GM21423 (cell line): ENCODE results near the gene ANGPTL1.

Experiments
- ATAC-seq: cut with Tn5 transposase; IDR thresholded peaks from one replicate; pipeline ENCODE4 v1.9.1; 2021; ENCODE audit warnings: mild to moderate bottlenecking, moderate library complexity; ENCODE audit not compliant: unreplicated experiment

ANGPTL1 gene, protein sequence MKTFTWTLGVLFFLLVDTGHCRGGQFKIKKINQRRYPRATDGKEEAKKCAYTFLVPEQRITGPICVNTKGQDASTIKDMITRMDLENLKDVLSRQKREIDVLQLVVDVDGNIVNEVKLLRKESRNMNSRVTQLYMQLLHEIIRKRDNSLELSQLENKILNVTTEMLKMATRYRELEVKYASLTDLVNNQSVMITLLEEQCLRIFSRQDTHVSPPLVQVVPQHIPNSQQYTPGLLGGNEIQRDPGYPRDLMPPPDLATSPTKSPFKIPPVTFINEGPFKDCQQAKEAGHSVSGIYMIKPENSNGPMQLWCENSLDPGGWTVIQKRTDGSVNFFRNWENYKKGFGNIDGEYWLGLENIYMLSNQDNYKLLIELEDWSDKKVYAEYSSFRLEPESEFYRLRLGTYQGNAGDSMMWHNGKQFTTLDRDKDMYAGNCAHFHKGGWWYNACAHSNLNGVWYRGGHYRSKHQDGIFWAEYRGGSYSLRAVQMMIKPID

DNA sequence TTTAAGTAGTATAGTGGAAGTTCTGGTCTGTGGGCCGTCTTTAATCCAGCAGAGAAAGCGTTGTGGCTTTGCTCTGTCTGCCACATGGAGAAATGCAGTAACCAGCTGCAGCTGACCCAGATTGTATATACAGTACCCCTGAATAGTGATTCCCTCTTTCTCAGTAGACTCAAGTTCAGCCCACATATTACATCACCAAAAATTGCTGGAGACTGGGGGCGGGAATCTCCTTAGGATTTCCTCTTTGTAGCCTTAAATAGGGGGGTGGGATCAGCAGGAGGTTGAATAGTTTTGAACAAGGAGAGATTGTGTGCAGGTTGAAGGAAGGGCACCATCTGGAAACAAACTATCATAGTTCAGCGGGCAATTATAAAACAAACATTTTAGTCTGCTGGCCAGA is at the start of gene ANGPTL1:
Gene ANGPTL1 (minus strand): TSS at position 134 of the 400 bp plus-strand sequence. CDS start 5,301 bp downstream, outside the sequence.
- ATAC-seq: no peak

DNA sequence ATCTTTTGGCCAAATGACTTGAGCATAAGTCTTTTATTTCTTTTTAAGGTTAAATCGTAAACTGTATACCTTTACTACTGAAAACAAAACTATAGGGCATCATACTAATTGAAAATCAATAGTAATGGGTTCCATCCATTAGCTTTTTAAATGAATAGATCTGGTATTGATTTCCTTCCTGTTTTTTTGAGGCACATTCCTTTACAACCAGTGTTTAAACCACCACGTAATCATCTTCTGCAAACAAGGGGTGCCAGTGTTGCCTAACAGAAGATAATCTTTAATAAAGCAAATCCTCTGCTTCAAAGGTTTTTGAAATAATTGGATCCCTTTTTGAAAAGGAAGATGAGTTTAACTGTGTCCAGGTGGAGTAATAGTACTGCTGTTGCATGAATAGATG is 48.7 kb upstream of the ANGPTL1 start:
- ATAC-seq: no peak

DNA sequence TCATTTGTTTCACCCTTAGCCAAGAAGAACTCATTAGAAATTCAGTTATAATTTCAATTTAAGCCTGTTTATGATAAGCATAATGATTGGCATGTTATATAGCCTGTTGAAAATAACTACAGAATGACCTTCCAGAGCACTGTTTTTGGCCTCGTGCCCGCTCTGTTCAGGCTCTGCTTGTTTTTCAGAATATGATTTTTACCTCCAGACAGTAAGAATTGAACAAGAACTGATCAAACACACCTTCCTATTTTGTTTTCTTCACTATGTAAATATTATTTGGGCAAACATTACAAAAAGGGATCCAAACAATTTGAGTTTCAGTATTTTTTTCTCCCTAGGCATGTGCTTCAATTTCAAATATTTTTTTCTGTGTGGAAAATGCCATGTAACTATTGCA is 48.1 kb upstream of the ANGPTL1 start:
- ATAC-seq: no peak

DNA sequence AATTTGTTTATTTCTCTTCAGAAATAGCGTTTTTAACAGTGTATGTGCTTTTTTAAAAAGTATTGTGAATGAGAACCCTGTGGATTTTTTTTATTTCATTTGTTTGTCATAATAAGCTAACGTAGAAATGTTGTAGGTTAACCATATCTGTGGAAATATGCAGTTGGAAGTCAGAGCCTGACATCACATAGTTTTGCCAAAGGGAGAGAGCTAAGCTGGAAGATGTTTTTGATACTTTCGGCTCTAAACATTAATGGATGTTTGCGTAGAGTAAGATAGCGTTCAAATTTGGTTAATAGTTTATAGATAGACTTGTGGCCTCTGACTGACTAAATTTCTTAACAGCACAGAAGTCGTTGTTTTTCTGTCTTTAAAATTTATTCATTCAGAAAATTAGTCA is 47.4 kb upstream of the ANGPTL1 start:
- ATAC-seq: no peak

DNA sequence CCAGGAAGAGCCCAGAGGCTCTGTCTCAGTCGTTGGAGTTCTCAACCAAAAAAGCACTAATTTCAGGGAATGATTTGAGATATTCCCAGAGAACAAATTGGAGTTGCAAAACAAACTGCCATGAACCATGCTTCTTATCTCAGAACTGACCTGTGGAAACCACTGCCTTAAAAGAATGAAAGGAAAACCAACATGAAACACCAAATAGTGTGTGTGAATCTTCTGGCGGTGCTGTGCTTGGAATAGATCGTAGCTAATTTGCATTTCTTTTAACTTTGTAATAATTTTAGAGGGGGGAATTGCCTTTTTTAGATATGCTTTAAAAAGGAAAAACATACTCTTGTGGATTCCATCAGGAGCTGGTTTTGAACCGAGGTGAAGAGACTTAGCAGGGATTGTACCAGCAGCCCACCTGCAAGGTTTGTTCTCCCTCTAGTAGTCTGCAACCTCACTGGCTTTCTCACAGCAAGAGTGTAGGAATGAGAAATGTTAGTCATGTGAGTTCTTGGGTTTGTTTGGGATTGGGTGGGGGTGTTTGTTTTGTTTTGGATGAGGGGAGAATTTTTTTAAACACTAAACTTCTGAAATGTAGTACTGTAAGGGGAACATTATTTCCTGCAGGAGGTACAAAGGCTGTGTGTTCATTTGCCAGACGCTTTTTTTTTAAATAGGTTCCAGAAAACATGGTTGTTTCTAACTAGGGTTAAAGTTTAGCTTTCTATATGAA is 45.7 kb upstream of the ANGPTL1 start:
- peak; percentile 46 for ATAC-seq

DNA sequence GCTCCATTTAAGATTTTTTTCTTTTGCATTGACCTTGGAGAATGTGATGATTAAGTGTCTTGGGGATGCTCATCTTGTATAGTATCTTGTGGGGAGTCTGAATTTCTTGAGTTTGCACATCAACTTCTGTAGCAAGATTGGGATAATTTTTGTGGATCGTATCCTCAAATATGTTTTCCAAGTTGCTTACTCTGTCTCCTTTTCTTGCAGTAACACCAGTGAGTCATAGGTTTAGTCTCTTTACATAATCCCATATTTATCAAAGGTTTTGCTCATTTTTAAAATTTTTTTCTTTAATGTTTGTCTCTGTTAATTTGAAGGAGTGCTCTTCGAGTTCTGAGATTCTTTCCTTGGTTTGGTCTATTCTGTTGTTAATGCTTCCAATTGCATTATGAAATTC is 41.7 kb upstream of the ANGPTL1 start:
- ATAC-seq: no peak

DNA sequence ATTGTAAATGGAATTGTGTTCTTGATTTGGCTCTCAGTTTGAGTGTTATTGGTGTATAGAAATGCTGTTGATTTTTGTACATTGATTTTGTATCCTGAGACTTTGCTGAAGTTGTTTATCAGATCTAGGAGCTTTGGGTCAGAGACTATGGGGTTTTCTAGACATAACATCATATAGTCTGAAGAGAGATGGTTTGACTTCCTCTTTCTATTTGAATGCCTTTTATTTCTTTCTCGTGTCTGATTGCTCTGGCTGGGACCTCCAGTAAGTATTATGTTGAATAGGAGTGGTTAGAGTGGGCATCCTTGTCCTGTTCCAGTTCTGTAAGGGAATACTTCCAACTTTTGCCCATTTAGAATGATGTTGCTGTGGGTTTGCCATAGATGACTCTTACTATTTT is 39.1 kb upstream of the ANGPTL1 start:
- no peak for ATAC-seq

DNA sequence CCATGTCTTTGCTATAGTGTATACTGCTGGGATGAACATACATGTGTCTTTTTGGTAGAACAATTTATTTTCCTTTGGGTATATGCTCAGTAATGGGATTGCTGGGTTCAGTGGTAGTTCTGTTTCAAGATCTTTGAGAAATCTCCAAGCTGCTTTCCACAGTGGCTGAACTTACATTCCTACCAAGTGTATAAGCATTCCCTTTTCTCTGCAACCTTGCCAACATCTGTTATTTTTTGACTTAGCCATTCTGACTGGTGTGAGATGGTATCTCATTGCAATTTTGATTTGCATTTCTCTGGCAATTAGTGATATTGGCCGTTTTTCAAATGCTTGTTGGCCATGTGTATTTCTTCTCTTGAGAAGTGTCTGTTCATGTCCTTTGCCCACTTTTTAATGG is 37.5 kb upstream of the ANGPTL1 start:
- ATAC-seq: no peak

DNA sequence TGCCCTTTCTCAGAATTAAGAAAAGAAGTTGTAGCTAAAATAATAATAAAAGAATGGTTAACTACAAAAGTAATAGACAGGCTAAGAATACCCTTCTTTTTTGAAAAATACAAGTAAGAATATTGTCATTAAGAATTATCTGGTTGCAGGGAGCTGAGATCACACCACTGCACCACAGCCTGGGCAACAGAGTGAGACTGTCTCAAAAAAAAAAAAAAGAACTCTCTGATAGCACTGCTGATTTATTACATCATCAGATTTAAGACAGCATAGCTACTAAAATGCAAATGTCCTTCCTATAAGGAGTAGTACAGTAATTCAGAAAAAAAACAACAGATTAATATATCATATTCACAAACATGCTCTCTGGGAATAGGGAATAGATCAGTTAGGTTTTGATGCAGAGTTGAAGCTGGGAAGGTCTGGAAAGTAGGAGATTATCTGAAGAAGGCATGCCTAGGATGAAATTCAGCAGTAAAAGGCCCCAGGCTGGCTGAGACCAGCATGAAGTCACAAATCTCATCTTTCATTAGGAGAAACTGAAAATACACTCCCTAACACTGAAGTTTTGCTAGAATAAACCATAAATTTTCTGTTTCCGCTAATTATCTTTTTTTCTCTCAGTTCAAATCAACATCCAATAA is 30.7 kb upstream of the ANGPTL1 start:
- ATAC-seq: no peak

DNA sequence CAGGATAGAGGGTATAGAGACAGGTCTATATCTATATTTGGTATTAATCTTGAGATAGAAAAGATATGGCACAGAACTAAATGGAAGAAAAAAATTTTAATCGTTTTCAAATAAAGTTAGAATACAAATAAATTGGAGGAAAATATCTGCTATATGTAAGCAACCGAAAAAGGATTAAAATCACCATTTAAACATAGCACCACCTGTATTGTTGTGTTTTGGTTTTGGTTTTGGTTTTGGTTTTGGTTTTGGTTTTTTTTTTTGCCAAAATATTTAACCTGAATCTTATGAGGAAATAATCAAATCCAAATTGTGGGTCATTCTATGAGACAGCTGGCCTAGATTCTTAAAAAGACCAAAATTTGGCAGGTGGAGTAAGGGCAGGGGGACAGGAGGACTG is 28.5 kb upstream of the ANGPTL1 start:
- no peak for ATAC-seq

DNA sequence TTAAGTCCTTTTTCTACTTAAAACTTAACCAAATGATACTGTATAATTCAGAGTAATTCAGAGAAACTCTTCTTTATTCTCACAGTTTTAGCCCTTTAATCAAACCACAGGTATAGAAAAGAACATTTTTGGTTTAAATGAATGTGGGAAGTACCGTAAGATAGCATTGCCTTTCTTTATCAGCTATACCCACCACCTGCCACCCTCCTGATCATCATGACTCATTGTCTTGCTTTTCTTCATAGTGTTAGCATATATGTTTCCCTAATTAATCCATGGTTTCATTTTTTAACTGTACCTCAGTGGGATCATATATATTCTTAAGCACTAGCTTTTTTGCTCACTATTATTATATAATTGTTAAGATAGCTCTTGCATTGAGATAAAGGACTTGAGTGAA is 27.5 kb upstream of the ANGPTL1 start:
- no peak for ATAC-seq

DNA sequence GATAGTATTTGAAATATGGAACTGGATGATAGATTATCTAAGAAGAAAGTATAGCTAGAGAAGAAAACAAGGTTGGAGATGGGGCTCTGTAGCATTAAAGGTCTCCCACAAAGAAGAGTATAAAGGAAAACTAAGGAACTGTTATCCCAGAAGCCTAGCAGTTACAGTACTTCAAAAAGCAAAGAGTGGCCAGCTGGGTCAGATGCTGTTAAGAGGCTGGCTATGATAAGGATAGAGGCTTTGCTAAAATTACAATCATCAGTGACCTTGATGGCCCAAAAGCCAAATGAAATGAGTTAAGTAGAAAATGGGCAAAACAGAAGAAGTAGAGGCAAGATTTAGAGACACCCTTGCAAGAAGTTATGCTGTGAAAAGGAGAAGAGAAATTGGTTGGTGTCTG is 25.1 kb upstream of the ANGPTL1 start:
- ATAC-seq: no peak

DNA sequence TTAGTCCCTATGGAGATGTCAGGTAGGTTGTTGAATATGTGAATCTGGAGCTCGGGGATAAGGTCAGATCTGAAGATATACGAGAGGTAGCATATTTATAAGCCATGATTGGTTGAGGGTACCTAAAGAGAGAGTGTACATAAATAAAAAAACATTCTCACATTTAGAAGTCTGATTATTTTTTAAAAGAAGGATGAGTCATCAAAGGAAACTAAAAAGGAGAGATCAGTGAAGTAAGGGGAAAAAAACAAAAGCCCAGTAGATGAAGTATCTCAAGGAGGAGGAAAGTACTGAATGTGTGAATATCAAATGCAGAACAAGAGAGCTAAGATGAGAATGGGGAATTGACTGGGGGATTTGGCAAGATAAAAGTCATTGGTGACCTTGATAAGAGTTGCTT is 15.7 kb upstream of the ANGPTL1 start:
- no peak for ATAC-seq

DNA sequence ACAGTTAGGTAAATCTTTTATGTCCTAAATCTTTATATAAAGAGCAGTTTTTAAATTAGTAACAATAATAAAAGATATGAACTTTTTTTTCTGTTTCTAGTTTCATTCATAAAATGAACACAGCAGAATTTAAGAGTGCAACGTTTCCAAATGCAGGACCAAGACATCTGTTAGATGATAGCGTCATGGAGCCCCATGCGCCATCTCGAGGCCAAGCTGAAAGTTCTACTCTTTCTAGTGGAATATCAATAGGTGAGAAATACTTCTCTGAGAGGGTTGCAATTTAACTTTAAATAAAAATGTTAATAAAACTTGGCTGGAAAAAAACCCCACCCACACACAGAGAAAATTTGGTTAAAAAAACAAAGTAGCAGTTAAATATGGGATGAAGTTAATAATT is 15.0 kb upstream of the ANGPTL1 start:
- ATAC-seq: no peak

DNA sequence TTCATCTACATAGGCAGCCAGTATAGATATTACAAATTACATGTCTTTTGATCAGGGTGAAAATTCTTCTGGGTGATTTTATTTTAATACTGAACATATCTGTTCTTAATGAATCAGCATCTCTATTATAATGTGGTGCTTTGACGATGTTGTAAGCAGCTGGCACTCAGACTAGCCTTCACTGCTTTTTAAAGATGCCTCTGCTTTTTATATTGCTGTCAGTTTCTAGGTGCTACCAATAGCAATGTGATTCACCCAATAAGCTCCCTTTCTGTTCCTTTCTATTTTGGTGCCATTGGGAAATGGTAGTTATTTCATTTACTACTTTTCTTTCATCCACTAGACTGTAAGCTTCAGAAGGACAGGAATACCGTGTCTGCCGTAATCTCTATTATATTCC is 11.1 kb upstream of the ANGPTL1 start:
- no peak for ATAC-seq

DNA sequence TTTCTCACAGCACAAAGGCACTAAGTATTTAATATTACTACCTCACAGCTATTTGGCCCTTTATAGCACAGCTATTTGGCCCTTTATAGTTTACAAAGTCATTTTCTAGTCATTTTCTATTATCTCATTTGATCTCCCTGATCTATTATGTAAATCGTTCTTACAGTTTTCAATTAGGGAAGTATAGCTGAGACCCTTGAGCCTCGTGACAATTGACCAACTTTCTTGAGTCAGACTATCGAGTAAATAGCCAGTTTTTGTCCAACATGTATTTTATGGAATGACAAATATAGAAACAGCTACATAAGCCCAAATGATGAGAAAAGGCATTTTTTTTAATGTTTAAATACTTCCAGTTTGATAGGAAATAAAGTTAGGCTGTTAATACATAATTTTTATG is 7.0 kb upstream of the ANGPTL1 start:
- ATAC-seq: no peak

DNA sequence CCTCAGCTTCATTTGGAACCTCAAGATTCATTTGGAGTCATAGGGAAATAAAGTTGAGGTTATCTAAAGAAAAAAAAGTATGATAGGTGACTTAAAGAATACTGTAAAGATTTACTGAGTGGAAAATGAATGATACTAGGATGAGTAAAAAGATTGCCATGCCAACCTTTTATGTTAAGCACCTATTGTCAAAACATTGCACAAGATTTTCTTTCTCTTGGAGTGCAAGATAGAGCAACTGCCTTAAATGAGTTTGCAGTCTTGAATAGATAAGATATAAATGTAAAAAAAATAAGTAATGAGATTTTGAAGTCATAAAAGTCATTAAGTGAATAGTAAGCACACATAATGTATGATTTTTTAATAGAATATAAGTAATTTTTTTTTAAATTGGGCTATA is 5.1 kb upstream of the ANGPTL1 start:
- no peak for ATAC-seq

DNA sequence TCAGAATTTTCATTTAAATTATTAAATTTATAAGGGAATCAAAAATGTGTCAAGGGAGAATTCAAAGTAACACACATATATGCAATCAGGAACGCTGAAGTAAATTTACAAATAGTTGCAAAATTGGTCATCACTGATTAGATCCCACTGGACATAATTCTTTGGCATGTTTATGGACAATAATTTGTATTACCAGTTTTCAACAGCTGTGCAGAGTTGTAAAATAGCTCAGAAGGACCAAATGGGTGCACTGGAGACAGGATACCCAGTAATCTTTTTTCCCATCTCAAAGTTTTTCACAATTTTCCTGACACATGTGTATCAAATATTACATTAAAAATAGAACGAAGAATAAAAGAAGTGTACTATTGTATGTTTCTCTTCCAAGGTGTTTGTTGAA is 4.1 kb upstream of the ANGPTL1 start:
- no peak for ATAC-seq

DNA sequence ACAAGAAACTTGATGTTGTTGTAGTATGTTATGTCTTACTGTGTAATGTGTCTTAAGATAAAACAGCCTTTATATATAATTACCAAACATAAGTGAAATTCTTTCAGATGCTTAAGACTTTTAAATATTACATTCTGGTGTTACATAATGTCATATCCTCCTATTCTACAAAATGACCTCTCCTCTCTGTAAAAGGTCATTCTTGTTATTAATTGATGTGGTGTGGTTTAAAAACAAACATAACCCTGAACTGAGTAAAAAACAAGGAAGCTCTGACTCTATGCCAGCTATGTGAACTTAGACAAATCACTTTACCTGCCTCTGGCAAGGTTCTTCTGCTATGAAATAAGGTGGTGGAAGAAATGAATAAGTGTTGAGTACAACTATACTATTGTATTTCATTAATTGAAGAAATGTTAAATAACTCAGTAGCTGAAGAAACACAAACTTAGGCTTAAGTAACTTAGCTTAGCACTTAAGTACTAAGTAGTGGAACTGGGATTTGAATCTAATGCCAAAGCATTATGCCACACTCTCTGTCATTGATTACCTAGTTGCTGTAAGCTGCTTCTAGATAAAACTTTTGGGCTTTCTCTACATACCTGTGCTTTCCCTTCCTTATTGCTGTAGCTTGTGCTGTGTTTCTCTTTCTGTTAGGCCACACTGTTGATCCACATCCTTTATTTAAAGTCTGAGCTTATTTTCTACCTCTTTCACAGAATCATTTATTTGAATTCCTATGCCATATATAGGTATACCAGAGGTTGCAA is 859 bp upstream of the ANGPTL1 start:
- ATAC-seq: peak; percentile 79

DNA sequence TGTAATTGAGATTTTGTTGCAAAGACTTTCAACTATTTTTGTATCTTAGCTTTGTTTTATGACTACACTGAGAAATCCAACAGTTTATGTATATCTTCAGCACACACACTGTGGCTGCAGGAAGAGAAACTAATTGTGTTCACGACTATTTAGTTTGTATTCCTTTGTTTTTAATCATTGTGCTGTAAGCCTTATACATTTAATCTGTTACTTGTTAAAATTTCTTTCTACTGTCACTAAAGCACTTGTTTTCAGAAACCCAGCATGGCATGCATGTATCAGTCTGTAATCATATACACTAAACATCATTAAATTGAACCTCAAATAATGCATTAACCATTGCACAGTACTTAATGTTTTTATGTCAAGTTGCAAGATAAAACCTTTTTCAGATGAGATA is 656 bp downstream of the ANGPTL1 start:
- ATAC-seq: no peak

DNA sequence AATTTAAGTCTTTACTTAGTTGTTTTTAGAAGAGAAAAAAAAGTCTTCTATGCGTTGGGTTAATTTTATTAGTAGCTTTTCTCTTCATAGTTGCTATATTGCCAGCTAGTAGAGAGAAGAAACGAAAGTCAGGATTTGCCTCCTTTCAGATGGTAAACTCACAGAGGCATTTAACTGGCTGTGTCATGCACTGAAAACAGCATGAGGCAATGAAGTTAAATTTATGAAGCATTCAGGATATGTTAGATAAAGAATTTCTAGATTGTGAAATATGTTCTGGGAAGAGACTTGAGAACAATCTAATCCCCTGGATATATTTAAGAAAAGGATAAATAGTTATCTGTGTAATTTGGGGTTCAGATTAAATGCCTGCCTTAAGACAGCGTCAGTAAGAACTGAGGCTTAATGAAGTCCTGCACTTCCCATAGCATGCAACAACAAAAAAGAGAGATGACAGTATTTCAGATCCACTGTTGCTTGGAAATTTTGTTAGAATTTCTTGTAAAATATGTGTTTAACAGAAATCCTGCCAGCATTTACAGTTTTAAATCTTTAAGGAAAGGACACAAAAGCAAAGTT is 1.7 kb downstream of the ANGPTL1 start:
- ATAC-seq: no peak
